Gastroesophageal sphincter (tissue), 4 donors: Measurements from ENCODE around the gene ZCWPW1. TPM values are rescaled to one million over a fixed set of nuclear protein-coding genes. Genes with fewer than 3 reads are reported as not detected.
"Not testable (repeated sequence)": the region's sequence is repeated elsewhere in the genome, so short reads cannot be mapped to it uniquely, and the experiment has no call there.

Experiments
- ATAC-seq: fragments of 150-250 bp; one replicate; pipeline ENCODE4 v1.9.1; 2016; ENCODE audit warnings: mild to moderate bottlenecking, moderate library complexity
- H3K27ac ChIP-seq, 4 donors: fragments of 200-600 bp; sonication (generic) in 3 of 4; 1 replicate in 3 of 4; 2 replicates in 1 of 4; pipeline ENCODE4 v1.5.1; 2016 to 2019
- H3K27me3 ChIP-seq: fragments of 200-600 bp; sonication (generic); one replicate; pipeline ENCODE4 v1.5.1; 2019
- H3K36me3 ChIP-seq, 2 donors: fragments of 200-600 bp; sonication (generic); one replicate each; pipeline ENCODE4 v1.5.1; 2019; ENCODE audit warnings: control low read depth in 1 of 2
- H3K4me1 ChIP-seq, 3 donors: fragments of 200-600 bp; sonication (generic); 1 replicate in 2 of 3; 2 replicates in 1 of 3; pipeline ENCODE4 v1.5.1; 2016 to 2019; ENCODE audit warnings: control low read depth in 2 of 3
- H3K4me3 ChIP-seq, 2 donors: fragments of 200-600 bp; sonication (generic); one replicate each; pipeline ENCODE4 v1.5.1; 2019; ENCODE audit warnings: mild to moderate bottlenecking in 1 of 2, moderate library complexity in 1 of 2
- H3K9me3 ChIP-seq, 3 donors: fragments of 200-600 bp; sonication (generic); one replicate each; pipeline ENCODE4 v1.5.1; 2017 to 2019; ENCODE audit warnings: control low read depth in 2 of 3
- EP300 ChIP-seq: sonication (generic); formaldehyde crosslinking; IDR thresholded peaks from one replicate; pipeline ENCODE4 v1.6.1; 2017; ENCODE audit warnings: antibody characterized with exemption, mild to moderate bottlenecking
- POLR2A ChIP-seq, 2 donors: fragments of 450-650 bp; IDR thresholded peaks; one replicate each; pipeline ENCODE4 v1.6.1; 2017; ENCODE audit warnings: antibody characterized with exemption in 2 of 2, mild to moderate bottlenecking in 2 of 2, moderate library complexity in 1 of 2
- POLR2AphosphoS5 ChIP-seq: sonication (generic); formaldehyde crosslinking; IDR thresholded peaks from one replicate; pipeline ENCODE4 v1.6.1; 2017; ENCODE audit warnings: antibody characterized with exemption
- WGBS, 2 donors: methylation state at CpG; one replicate each; pipeline ENCODE4 v1.1.5; 2018; ENCODE audit warnings: low coverage in 1 of 2; 5-methylcytosine and 5-hydroxymethylcytosine counted together
- total RNA-seq, 4 donors: library from RNA; depleted of rRNA; stranded (reverse); fragments of >200 nt; gene quantifications; one replicate each; pipeline ENCODE4 v1.1.0, GENCODE V29; 2016
- TF ChIP-seq, protein P1 (sequence below), 4 experiments: fragments of 200-600 bp in 2 of 4; fragments of 450-650 bp in 2 of 4; sonication (generic) in 1 of 4; IDR thresholded peaks; one replicate each; pipeline ENCODE4 v1.5.1; 2017 to 2019; ENCODE audit warnings: antibody characterized with exemption in 4 of 4, mild to moderate bottlenecking in 2 of 4, moderate library complexity in 2 of 4

ZCWPW1 gene
- total RNA-seq, 4 donors from 2014 or later, result 4.9 to 8.2 (median 5.8) TPM

DNA sequence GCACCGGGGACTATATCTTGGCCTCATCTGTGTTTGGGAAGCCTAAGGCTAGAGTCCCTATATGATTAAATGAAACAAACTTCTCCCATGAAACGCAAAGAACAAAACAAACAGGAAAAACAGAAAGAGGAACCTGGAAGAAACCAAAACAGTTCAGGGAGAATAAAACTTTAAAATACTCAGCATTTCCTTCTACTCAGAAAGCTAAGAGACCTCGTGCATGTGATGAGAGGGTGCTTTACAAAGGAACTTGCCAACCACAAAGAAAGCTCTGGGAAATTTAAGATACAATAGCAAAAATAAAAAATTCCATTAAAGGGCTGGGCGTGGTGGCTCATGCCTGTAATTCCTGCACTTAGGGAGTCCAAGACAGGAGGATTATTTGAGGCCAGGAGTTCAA, 48.3 kb downstream of the ZCWPW1 start:
- no peaks in the 10 kb centered on the region for H3K9me3 ChIP-seq
- no peaks in the 10 kb centered on the region for H3K27me3 ChIP-seq
- 70 to 83% methylated on average over 1 to 4 of the region's 4 CpGs for WGBS, 2 donors
- ATAC-seq, result peak; percentile 19
- TF ChIP-seq POLR2A (IDR thresholded peaks at IDR 0.05), result no peak
- peaks cover 0 to 8% of the 10 kb centered on the region in 2 donors for H3K36me3 ChIP-seq
- peak overlapping the region in 1 of 4 donors; percentile 5 for H3K27ac ChIP-seq
- H3K4me1 ChIP-seq, result no peaks in the 10 kb centered on the region
- H3K4me3 ChIP-seq, result no peak overlapping the region

DNA sequence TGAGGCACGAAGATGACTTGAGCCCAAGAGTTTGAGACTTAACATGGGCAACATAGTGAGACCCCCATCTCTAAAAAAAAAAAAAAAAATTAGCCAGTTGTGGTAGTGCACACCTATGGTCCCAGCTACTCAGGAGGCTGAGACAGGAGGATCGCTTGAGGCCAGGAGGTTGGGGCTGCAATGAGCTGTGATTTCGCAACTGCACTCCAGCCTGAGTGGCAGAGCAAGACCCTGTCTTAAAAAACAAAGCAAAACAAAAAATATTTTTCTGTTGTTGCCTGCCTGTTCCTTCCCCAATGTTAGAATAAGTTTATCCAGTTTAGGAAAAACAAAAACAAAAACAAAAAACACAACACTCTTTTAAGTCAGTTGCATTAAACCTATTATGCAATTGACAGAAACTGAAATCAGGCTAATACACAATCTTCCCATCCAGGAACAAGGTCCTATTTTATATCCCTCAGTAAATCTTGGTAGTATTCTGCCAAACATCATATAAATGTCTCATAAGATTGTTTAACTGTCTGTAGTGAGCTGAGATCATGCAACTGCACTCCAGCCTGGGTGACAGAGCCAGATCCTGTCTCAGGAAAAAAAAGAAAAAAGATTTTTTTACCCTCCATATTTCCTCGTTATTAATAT, 50.3 kb downstream of the ZCWPW1 start:
- no peaks in the 10 kb centered on the region for H3K27me3 ChIP-seq
- no peak for TF ChIP-seq EP300
- TF ChIP-seq, protein P1, sequence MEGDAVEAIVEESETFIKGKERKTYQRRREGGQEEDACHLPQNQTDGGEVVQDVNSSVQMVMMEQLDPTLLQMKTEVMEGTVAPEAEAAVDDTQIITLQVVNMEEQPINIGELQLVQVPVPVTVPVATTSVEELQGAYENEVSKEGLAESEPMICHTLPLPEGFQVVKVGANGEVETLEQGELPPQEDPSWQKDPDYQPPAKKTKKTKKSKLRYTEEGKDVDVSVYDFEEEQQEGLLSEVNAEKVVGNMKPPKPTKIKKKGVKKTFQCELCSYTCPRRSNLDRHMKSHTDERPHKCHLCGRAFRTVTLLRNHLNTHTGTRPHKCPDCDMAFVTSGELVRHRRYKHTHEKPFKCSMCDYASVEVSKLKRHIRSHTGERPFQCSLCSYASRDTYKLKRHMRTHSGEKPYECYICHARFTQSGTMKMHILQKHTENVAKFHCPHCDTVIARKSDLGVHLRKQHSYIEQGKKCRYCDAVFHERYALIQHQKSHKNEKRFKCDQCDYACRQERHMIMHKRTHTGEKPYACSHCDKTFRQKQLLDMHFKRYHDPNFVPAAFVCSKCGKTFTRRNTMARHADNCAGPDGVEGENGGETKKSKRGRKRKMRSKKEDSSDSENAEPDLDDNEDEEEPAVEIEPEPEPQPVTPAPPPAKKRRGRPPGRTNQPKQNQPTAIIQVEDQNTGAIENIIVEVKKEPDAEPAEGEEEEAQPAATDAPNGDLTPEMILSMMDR (IDR thresholded peaks at IDR 0.05), result no peak
- no peak for TF ChIP-seq POLR2A (IDR thresholded peaks at IDR 0.05)
- no peak for TF ChIP-seq POLR2AphosphoS5
- no peak overlapping the region for H3K4me3 ChIP-seq
- H3K36me3 ChIP-seq, result peaks cover 0 to 14% of the 10 kb centered on the region in 2 donors
- WGBS, 2 donors, result 86 to 90% methylated on average over 3 to 4 of the region's 4 CpGs
- no peak overlapping the region for H3K27ac ChIP-seq
- H3K9me3 ChIP-seq, result no peaks in the 10 kb centered on the region
- H3K4me1 ChIP-seq, result peaks cover 0 to 5% (median under 1%) of the 10 kb centered on the region in 3 donors
- no peak for ATAC-seq

DNA sequence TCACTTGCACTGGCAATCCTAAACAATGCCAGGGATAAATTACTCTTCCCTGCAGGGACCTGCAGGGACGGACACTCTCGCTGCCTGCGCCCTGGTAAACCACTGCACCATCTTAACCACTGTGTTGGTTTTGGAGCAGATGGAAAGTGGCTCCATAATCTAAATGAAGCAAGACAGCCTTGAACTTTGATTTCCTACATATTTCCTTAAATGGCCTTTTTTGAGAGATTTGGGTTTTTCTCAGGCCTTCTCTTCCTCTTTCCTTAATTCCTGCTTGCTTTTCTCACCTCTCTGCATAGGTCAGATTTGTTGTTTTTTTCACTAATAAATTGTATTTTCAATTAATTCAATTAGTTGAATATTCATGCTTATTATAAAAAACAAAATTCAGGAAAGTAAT, 52.4 kb downstream of the ZCWPW1 start:
- ATAC-seq, result no peak
- no peaks in the 10 kb centered on the region for H3K27me3 ChIP-seq
- TF ChIP-seq, protein P1 (IDR thresholded peaks at IDR 0.05), result no peak
- TF ChIP-seq EP300, result no peak
- TF ChIP-seq POLR2A (IDR thresholded peaks at IDR 0.05), result no peak
- TF ChIP-seq POLR2AphosphoS5, result no peak
- H3K4me3 ChIP-seq, result no peak overlapping the region
- H3K4me1 ChIP-seq, result peaks cover 0 to 22% (median 8%) of the 10 kb centered on the region in 3 donors
- peaks cover 0 to 14% of the 10 kb centered on the region in 2 donors for H3K36me3 ChIP-seq
- WGBS, 2 donors, result 95 to 100% methylated on average over 2 to 3 of the region's 3 CpGs
- H3K9me3 ChIP-seq, result no peaks in the 10 kb centered on the region
- H3K27ac ChIP-seq, result no peak overlapping the region

DNA sequence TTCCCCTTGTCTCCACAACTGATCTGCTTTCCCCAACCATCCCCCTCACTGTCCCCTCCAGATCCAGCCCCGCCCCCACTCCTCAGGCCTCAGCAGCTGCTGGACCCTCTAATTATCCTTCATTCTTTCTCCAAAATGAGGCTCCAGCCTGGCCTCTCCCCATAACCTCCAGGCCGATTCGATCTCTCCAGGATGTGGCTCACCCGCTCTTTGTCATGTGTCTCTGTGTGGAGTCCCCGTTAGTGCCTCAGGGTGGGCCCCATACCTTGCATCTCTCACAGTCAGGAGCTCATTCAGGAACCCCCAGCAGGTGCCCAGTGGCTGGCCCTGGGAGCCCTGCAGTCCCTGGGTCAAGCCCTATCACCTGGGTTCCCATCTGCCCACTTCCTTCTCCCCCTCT, 53.9 kb downstream of the ZCWPW1 start:
- no peaks in the 10 kb centered on the region for H3K27me3 ChIP-seq
- peaks cover 0 to 14% of the 10 kb centered on the region in 2 donors for H3K36me3 ChIP-seq
- H3K4me1 ChIP-seq, result peaks cover 0 to 22% (median 8%) of the 10 kb centered on the region in 3 donors
- TF ChIP-seq EP300 (no peak), POLR2A (IDR thresholded peaks at IDR 0.05) (no peak), POLR2AphosphoS5 (no peak)
- TF ChIP-seq, protein P1 (IDR thresholded peaks at IDR 0.05), result no peak
- H3K9me3 ChIP-seq, result no peaks in the 10 kb centered on the region
- H3K4me3 ChIP-seq, result no peak overlapping the region
- no peak overlapping the region for H3K27ac ChIP-seq
- no peak for ATAC-seq
- 62 to 91% methylated on average over 4 to 5 of the region's 5 CpGs for WGBS, 2 donors

DNA sequence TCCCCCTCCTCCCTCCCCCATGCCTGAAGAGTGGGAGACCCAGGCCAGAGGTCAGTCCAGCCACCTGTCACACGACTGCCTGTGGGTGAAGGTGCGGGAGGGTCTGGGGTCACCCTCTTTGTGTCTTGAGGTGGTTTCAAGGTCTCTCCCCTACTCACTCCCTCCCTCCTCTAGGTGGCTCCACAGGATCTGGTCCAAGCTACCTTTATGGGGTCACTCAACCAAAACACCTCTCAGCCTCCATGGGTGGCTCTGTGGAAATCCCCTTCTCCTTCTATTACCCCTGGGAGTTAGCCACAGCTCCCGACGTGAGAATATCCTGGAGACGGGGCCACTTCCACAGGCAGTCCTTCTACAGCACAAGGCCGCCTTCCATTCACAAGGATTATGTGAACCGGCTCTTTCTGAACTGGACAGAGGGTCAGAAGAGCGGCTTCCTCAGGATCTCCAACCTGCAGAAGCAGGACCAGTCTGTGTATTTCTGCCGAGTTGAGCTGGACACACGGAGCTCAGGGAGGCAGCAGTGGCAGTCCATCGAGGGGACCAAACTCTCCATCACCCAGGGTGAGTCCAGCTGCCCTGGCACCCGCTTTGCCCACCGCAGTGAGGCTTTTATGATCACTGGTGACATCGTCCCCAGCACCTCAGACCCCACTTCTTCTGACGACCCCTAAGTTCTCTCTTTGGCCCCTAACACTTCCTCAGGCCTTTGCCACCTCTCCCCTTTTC, 54.5 kb downstream of the ZCWPW1 start:
- WGBS, 2 donors, result 60 to 84% methylated on average over 2 to 6 of the region's 15 CpGs
- peaks cover 0 to 22% (median 8%) of the 10 kb centered on the region in 3 donors for H3K4me1 ChIP-seq
- ATAC-seq, H3K9me3 ChIP-seq, H3K27me3 ChIP-seq: not testable (repeated sequence)
- peak overlapping the region in 2 of 4 donors; percentile 39 to 51 for H3K27ac ChIP-seq
- H3K36me3 ChIP-seq, result peaks cover 0 to 17% of the 10 kb centered on the region in 2 donors
- peak overlapping the region in 1 of 2 donors; percentile 22 for H3K4me3 ChIP-seq
